SJCRH30 (cell line): Measurements from ENCODE around the gene LYZL2. TPM values are rescaled to one million over a fixed set of nuclear protein-coding genes. Genes with fewer than 3 reads are reported as not detected.
A peak's percentile ranks its signal among the peaks of the same experiment; 100 is the strongest.
"Not testable (repeated sequence)": the region's sequence is repeated elsewhere in the genome, so short reads cannot be mapped to it uniquely, and the experiment has no call there.

Experiments
- DNase-seq, 2 experiments: peaks; one replicate each; pipeline ENCODE4 v3.0.0-alpha.2; 2015 to 2020
- H3K27ac ChIP-seq: fragments of 250-450 bp; sonication (Bioruptor Pico); 2 replicates; pipeline ENCODE4 v1.5.1; 2020; ENCODE audit warnings: mild to moderate bottlenecking, moderate library complexity
- H3K27me3 ChIP-seq: fragments of 250-450 bp; sonication (Bioruptor Pico); 2 replicates; pipeline ENCODE4 v1.5.1; 2020; ENCODE audit warnings: mild to moderate bottlenecking, moderate library complexity
- H3K36me3 ChIP-seq: fragments of 250-450 bp; sonication (Bioruptor Pico); 2 replicates; pipeline ENCODE4 v1.5.1; 2020; ENCODE audit warnings: mild to moderate bottlenecking, moderate library complexity
- H3K4me1 ChIP-seq: fragments of 250-450 bp; sonication (Bioruptor Pico); 2 replicates; pipeline ENCODE4 v1.5.1; 2020; ENCODE audit warnings: mild to moderate bottlenecking, moderate library complexity
- H3K4me3 ChIP-seq: fragments of 250-450 bp; sonication (Bioruptor Pico); 2 replicates; pipeline ENCODE4 v1.5.1; 2020; ENCODE audit warnings: mild to moderate bottlenecking, moderate library complexity
- H3K9me3 ChIP-seq: fragments of 250-450 bp; sonication (Bioruptor Pico); replicated peaks from 2 replicates; pipeline ENCODE4 v1.5.1; 2020; ENCODE audit warnings: mild to moderate bottlenecking, moderate library complexity
- total RNA-seq: library from RNA; depleted of rRNA; stranded (reverse); fragments of >200 nt; shearing (Covaris generic); gene quantifications from 2 replicates; pipeline ENCODE4 v1.2.3, GENCODE V29; 2014

LYZL2 gene
- total RNA-seq, 1 experiment from 2014 or later = not detected

- H3K4me1 ChIP-seq = peaks cover 4% of the 10 kb centered on the region; the same call in 1 of the 2 replicates
- no peaks in the 10 kb centered on the region; the same call in 1 of the 2 replicates for H3K9me3 ChIP-seq
- H3K27ac ChIP-seq = no peak overlapping the region
- no peak overlapping the region for H3K4me3 ChIP-seq
- peaks cover 2% of the 10 kb centered on the region; the same call in 1 of the 2 replicates for H3K27me3 ChIP-seq
- no peak for DNase-seq
- H3K36me3 ChIP-seq = no peaks in the 10 kb centered on the region
Observed at GRCh38 chr10:30647089-30647488, 17.5 kb upstream of the LYZL2 start.

- no peak for DNase-seq
- H3K4me3 ChIP-seq = no peak overlapping the region
- H3K27ac ChIP-seq = no peak overlapping the region
Observed at GRCh38 chr10:30645340-30645827, 15.8 kb upstream of the LYZL2 start.

GRCh38 chr10:30644408-30644861 lies 14.9 kb upstream of the LYZL2 start:
- H3K36me3 ChIP-seq, H3K27ac ChIP-seq, DNase-seq, H3K4me1 ChIP-seq, H3K4me3 ChIP-seq, H3K9me3 ChIP-seq: not testable (repeated sequence)
- peaks cover 11% of the 10 kb centered on the region; the same call in 1 of the 2 replicates for H3K27me3 ChIP-seq

More at GRCh38 chr10:30645340-30645827, 15.8 kb upstream of the LYZL2 start:
- Histone ChIP-seq H3K36me3 (no peaks in the 10 kb centered on the region), H3K4me1 (no peaks in the 10 kb centered on the region), H3K9me3 (no peaks in the 10 kb centered on the region; the same call in 1 of the 2 replicates), H3K27me3 (peaks cover 11% of the 10 kb centered on the region; the same call in 1 of the 2 replicates)

GRCh38 chr10:30643557-30644199 lies 14.1 kb upstream of the LYZL2 start:
- peaks cover 11% of the 10 kb centered on the region; the same call in 1 of the 2 replicates for H3K27me3 ChIP-seq
- not testable (repeated sequence) for H3K9me3 ChIP-seq, H3K36me3 ChIP-seq, H3K4me1 ChIP-seq, H3K4me3 ChIP-seq, H3K27ac ChIP-seq, DNase-seq

GRCh38 chr10:30642856-30643255 lies 13.3 kb upstream of the LYZL2 start:
- H3K27me3 ChIP-seq = peaks cover 11% of the 10 kb centered on the region; the same call in 1 of the 2 replicates
- not testable (repeated sequence) for DNase-seq, H3K9me3 ChIP-seq, H3K4me3 ChIP-seq, H3K36me3 ChIP-seq, H3K4me1 ChIP-seq, H3K27ac ChIP-seq

- Histone ChIP-seq H3K27ac (no peak overlapping the region), H3K4me3 (no peak overlapping the region), H3K27me3 (peaks cover 11% of the 10 kb centered on the region; the same call in 1 of the 2 replicates), H3K36me3 (no peaks in the 10 kb centered on the region), H3K4me1 (peaks cover 5% of the 10 kb centered on the region), H3K9me3 (no peaks in the 10 kb centered on the region)
- DNase-seq = peak in 1 of 2 experiments; percentile 64
Observed at GRCh38 chr10:30639946-30640786, 10.6 kb upstream of the LYZL2 start.

GRCh38 chr10:30637881-30638467 lies 8.4 kb upstream of the LYZL2 start:
- Histone ChIP-seq H3K4me3 (no peak overlapping the region), H3K27me3 (peaks cover 11% of the 10 kb centered on the region; the same call in 1 of the 2 replicates), H3K4me1 (peaks cover 5% of the 10 kb centered on the region), H3K27ac (no peak overlapping the region), H3K36me3 (no peaks in the 10 kb centered on the region), H3K9me3 (no peaks in the 10 kb centered on the region)
- peak; percentile 22 to 58 for DNase-seq

GRCh38 chr10:30631188-30631587 lies 1.6 kb upstream of the LYZL2 start:
- DNase-seq = no peak
- H3K4me3 ChIP-seq = no peak overlapping the region
- no peaks in the 10 kb centered on the region for H3K9me3 ChIP-seq
- H3K36me3 ChIP-seq = no peaks in the 10 kb centered on the region
- no peaks in the 10 kb centered on the region for H3K4me1 ChIP-seq
- H3K27me3 ChIP-seq = no peaks in the 10 kb centered on the region; the same call in 1 of the 2 replicates
- H3K27ac ChIP-seq = no peak overlapping the region

GRCh38 chr10:30630571-30630970 lies 1.0 kb upstream of the LYZL2 start:
- no peak for DNase-seq
- Histone ChIP-seq H3K4me1 (no peaks in the 10 kb centered on the region), H3K27ac (no peak overlapping the region), H3K9me3 (no peaks in the 10 kb centered on the region), H3K27me3 (no peaks in the 10 kb centered on the region; the same call in 1 of the 2 replicates), H3K4me3 (no peak overlapping the region), H3K36me3 (no peaks in the 10 kb centered on the region)

- not testable (repeated sequence) for H3K9me3 ChIP-seq, H3K36me3 ChIP-seq, DNase-seq, H3K27me3 ChIP-seq, H3K4me3 ChIP-seq, H3K27ac ChIP-seq, H3K4me1 ChIP-seq
Observed at GRCh38 chr10:30628576-30628975, 977 bp downstream of the LYZL2 start.

- not testable (repeated sequence) for DNase-seq, H3K27ac ChIP-seq, H3K4me3 ChIP-seq, H3K36me3 ChIP-seq, H3K27me3 ChIP-seq, H3K9me3 ChIP-seq, H3K4me1 ChIP-seq
Observed at GRCh38 chr10:30626837-30627236, 2.7 kb downstream of the LYZL2 start.

GRCh38 chr10:30626196-30626595 lies 3.4 kb downstream of the LYZL2 start:
- not testable (repeated sequence) for H3K4me1 ChIP-seq, H3K4me3 ChIP-seq, H3K36me3 ChIP-seq, H3K27ac ChIP-seq, H3K27me3 ChIP-seq, H3K9me3 ChIP-seq, DNase-seq

GRCh38 chr10:30625080-30625479 lies 4.5 kb downstream of the LYZL2 start:
- Histone ChIP-seq H3K4me3 (no peak overlapping the region), H3K9me3 (no peaks in the 10 kb centered on the region), H3K27me3 (no peaks in the 10 kb centered on the region; the same call in 1 of the 2 replicates), H3K27ac (no peak overlapping the region), H3K4me1 (no peaks in the 10 kb centered on the region), H3K36me3 (no peaks in the 10 kb centered on the region)
- DNase-seq = no peak

- no peaks in the 10 kb centered on the region for H3K9me3 ChIP-seq
- H3K36me3 ChIP-seq = no peaks in the 10 kb centered on the region
- H3K27ac ChIP-seq = no peak overlapping the region
- no peak for DNase-seq
- no peaks in the 10 kb centered on the region for H3K27me3 ChIP-seq
- no peak overlapping the region for H3K4me3 ChIP-seq
- no peaks in the 10 kb centered on the region for H3K4me1 ChIP-seq
Observed at GRCh38 chr10:30619966-30620365, 9.6 kb downstream of the LYZL2 start.

- Histone ChIP-seq H3K4me3 (no peak overlapping the region), H3K27ac (no peak overlapping the region), H3K4me1 (no peaks in the 10 kb centered on the region), H3K9me3 (no peaks in the 10 kb centered on the region), H3K36me3 (no peaks in the 10 kb centered on the region), H3K27me3 (no peaks in the 10 kb centered on the region)
- no peak for DNase-seq
Observed at GRCh38 chr10:30617070-30617469, 12.5 kb downstream of the LYZL2 start.
